ENCODE measurements around the gene TOMM70. TPM values are rescaled to one million over a fixed set of nuclear protein-coding genes. Genes with fewer than 3 reads are reported as not detected.

Gene TOMM70
- total RNA-seq, 2 experiments from 2014 or later: 56.2 to 57.8 TPM

- Mint-ChIP-seq H3K4me3 (no peak overlapping the region), H3K9me3 (peaks cover 1% of the 10 kb centered on the region), H3K27ac (no peak overlapping the region), H3K4me1 (ENCODE audit: low read depth) (no peaks in the 10 kb centered on the region), H3K27me3 (no peaks in the 10 kb centered on the region), H3K36me3 (ENCODE audit: low read depth) (no peaks in the 10 kb centered on the region)
- intact Hi-C loops (cut with micrococcal nuclease): no loop called here
- ChIA-PET CTCF (no interaction called here), POLR2A (no interaction called here)
- no peak for TF ChIP-seq CTCF (IDR thresholded peaks at IDR 0.05)
- no peak for ATAC-seq
- no peak for DNase-seq
These were observed 20.0 kb upstream of the TOMM70 start for GRCh38 chr3:100420885-100421284.

GRCh38 chr3:100419406-100419805, 18.5 kb upstream of the TOMM70 start:
- Mint-ChIP-seq H3K36me3 (ENCODE audit: low read depth) (no peaks in the 10 kb centered on the region), H3K4me3 (no peak overlapping the region), H3K4me1 (ENCODE audit: low read depth) (no peaks in the 10 kb centered on the region), H3K27me3 (no peaks in the 10 kb centered on the region), H3K27ac (no peak overlapping the region), H3K9me3 (peaks cover 3% of the 10 kb centered on the region)
- TF ChIP-seq CTCF (IDR thresholded peaks at IDR 0.05): no peak
- ATAC-seq (no peak), DNase-seq (no peak)
- intact Hi-C loops (cut with micrococcal nuclease): no loop called here
- POLR2A ChIA-PET: no interaction called here
- CTCF ChIA-PET: no interaction called here

- POLR2A ChIA-PET: no interaction called here
- Mint-ChIP-seq H3K27me3 (no peaks in the 10 kb centered on the region), H3K9me3 (peaks cover 13% of the 10 kb centered on the region), H3K4me1 (ENCODE audit: low read depth) (no peaks in the 10 kb centered on the region), H3K27ac (no peak overlapping the region), H3K4me3 (no peak overlapping the region), H3K36me3 (ENCODE audit: low read depth) (peaks cover 19% of the 10 kb centered on the region)
- DNase-seq (no peak), ATAC-seq (no peak)
- no peak for TF ChIP-seq CTCF (IDR thresholded peaks at IDR 0.05)
- intact Hi-C loops (cut with micrococcal nuclease): no loop called here
- CTCF ChIA-PET: no interaction called here
These were observed 16.0 kb upstream of the TOMM70 start for GRCh38 chr3:100416863-100417262.

- Mint-ChIP-seq H3K27ac (no peak overlapping the region), H3K27me3 (no peaks in the 10 kb centered on the region), H3K36me3 (ENCODE audit: low read depth) (peaks cover 23% of the 10 kb centered on the region), H3K9me3 (peaks cover 14% of the 10 kb centered on the region), H3K4me1 (ENCODE audit: low read depth) (no peaks in the 10 kb centered on the region), H3K4me3 (no peak overlapping the region)
- intact Hi-C loops (cut with micrococcal nuclease): no loop called here
- TF ChIP-seq CTCF (IDR thresholded peaks at IDR 0.05): no peak
- POLR2A ChIA-PET: no interaction called here
- DNase-seq: no peak
- ATAC-seq: no peak
- CTCF ChIA-PET: no interaction called here
These were observed 15.3 kb upstream of the TOMM70 start for GRCh38 chr3:100416176-100416575.

- POLR2A ChIA-PET: no interaction called here
- Mint-ChIP-seq H3K36me3 (ENCODE audit: low read depth) (peaks cover 31% of the 10 kb centered on the region), H3K4me1 (ENCODE audit: low read depth) (no peaks in the 10 kb centered on the region)
These were observed 12.7 kb upstream of the TOMM70 start for GRCh38 chr3:100413613-100414012.

More at GRCh38 chr3:100413613-100414012, 12.7 kb upstream of the TOMM70 start:
- no peak overlapping the region for H3K27ac Mint-ChIP-seq
- H3K4me3 Mint-ChIP-seq: no peak overlapping the region
- intact Hi-C loops (cut with micrococcal nuclease): no loop called here
- H3K9me3 Mint-ChIP-seq: peaks cover 18% of the 10 kb centered on the region
- CTCF ChIA-PET: interaction anchor here (1.0 kb wide), 1 partner anchor 8 kb away, joined by 3 read pairs; no protein-coding TSS in a partner anchor
- ATAC-seq: no peak
- H3K27me3 Mint-ChIP-seq: no peaks in the 10 kb centered on the region
- no peak for TF ChIP-seq CTCF (IDR thresholded peaks at IDR 0.05)
- no peak for DNase-seq

Measured in activated CD8-positive, alpha-beta T cell treated with anti-CD3 and anti-CD28 coated beads for 36 hours (primary cell).